ENCODE results near the gene CDK5R1. TPM values are rescaled to one million over a fixed set of nuclear protein-coding genes. Genes with fewer than 3 reads are reported as not detected.

The CDK5R1 gene
- polyA plus RNA-seq, 3 donors = 0.44 to 1.0 (median 0.48) TPM

GRCh38 chr17:32495359-32496231 is 8.8 kb downstream of the CDK5R1 start:
- WGBS (ENCODE audit: insufficient coverage) = 69% methylated on average over 40 of the region's 45 CpGs
- H3K4me2 ChIP-seq (replicated peaks; ENCODE audit: extremely low read depth, low read length, poor library complexity, severe bottlenecking) = peak overlapping the region; percentile 69
- H2AFZ ChIP-seq (ENCODE audit: insufficient read depth, low read depth, low read length, poor library complexity, severe bottlenecking) = peak overlapping the region; percentile 62
- peak in 1 of 3 donors; percentile 40 for DNase-seq
- Mint-ChIP-seq H3K9me3 (peaks cover 0 to 4% (median 0%) of the 10 kb centered on the region in 7 donors), H3K36me3 (peaks cover 5 to 7% of the 10 kb centered on the region in 2 donors), H3K4me1 (peaks cover 66% of the 10 kb centered on the region), H3K27me3 (ENCODE audit: low read depth in 3 of 3) (peaks cover 0 to 6% (median 2%) of the 10 kb centered on the region in 3 donors), H3K27ac (peak overlapping the region in 2 of 7 donors; percentile 8 to 46), H3K4me3 (peak overlapping the region; percentile 59 to 64)
- H3K27me3 ChIP-seq (ENCODE audit: control insufficient read depth in 2 of 2, insufficient read depth in 2 of 2, low read length in 2 of 2) = no peaks in the 10 kb centered on the region
- no peak for TF ChIP-seq CTCF (IDR thresholded peaks at IDR 0.05)
- no peaks in the 10 kb centered on the region for H3K9me3 ChIP-seq (replicated peaks in 1 of 2; ENCODE audit: control insufficient read depth in 1 of 2, insufficient read depth in 1 of 2, low read length in 2 of 2)
- H3K9ac ChIP-seq (ENCODE audit: insufficient read depth, low read length, poor library complexity, severe bottlenecking) = peak overlapping the region; percentile 47
- intact Hi-C loops (cut with micrococcal nuclease) = no loop called here
- H4K20me1 ChIP-seq (ENCODE audit: insufficient read depth, low read length) = no peaks in the 10 kb centered on the region
- H3K4me1 ChIP-seq (ENCODE audit: control insufficient read depth in 1 of 2, insufficient read depth in 2 of 2, low read length in 2 of 2) = peaks cover 59 to 67% of the 10 kb centered on the region in 2 donors
- peak overlapping the region in 1 of 3 experiments; percentile 68 for H3K4me3 ChIP-seq (replicated peaks in 1 of 3; ENCODE audit: low read depth in 2 of 3, low read length in 3 of 3)
- H3K36me3 ChIP-seq (replicated peaks in 1 of 2; ENCODE audit: control insufficient read depth in 1 of 2, insufficient read depth in 2 of 2, low read length in 2 of 2) = no peaks in the 10 kb centered on the region
- peak overlapping the region; percentile 18 to 77 for H3K27ac ChIP-seq (ENCODE audit: low read depth in 1 of 2, low read length in 2 of 2)
- peaks cover 5% of the 10 kb centered on the region for H3K79me2 ChIP-seq (ENCODE audit: insufficient read depth, low read length)

DNA sequence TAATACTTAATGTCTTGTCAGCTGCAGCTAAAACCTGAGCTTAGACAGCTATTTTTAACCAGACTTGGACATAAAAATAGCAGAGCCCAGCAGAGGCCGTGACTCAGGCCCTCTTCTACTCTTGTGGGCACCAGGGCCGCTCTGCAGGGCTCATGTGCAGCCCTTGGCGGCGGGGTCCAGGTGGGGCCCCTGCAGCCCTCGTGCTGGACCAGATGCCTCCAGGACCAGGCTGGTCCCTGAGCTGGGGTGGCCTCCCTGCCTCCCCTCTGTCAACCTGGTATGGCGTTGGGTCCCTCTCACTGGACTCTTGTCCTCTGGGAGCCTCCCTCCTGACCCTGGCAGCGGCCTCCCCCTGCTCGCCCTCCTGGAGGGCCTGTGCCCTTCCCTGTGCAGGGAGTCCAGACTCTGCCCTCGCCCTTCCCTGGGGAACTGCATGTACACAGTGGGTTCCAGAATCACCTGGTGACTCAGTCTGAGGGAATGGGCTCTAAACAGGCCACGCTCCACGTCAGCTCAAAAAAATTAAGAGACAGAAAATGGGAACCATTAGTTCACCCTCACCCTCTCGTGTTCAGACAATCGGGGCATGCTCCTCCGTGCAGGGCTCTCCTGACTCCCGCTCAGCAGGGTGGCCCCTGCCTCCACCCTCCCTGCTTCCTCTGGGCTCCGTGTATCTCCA is 9.7 kb downstream of the CDK5R1 start:
- Mint-ChIP-seq H3K4me1 (peaks cover 60% of the 10 kb centered on the region), H3K9me3 (peaks cover 0 to 4% (median 0%) of the 10 kb centered on the region in 7 donors), H3K36me3 (peaks cover 7 to 8% of the 10 kb centered on the region in 2 donors), H3K27me3 (ENCODE audit: low read depth in 3 of 3) (peaks cover 0 to 6% (median 2%) of the 10 kb centered on the region in 3 donors), H3K27ac (no peak overlapping the region), H3K4me3 (peak overlapping the region; percentile 7 to 43)
- Histone ChIP-seq H3K27me3 (ENCODE audit: control insufficient read depth in 2 of 2, insufficient read depth in 2 of 2, low read length in 2 of 2) (no peaks in the 10 kb centered on the region), H3K9ac (ENCODE audit: insufficient read depth, low read length, poor library complexity, severe bottlenecking) (no peak overlapping the region), H3K9me3 (replicated peaks in 1 of 2; ENCODE audit: control insufficient read depth in 1 of 2, insufficient read depth in 1 of 2, low read length in 2 of 2) (no peaks in the 10 kb centered on the region), H4K20me1 (ENCODE audit: insufficient read depth, low read length) (no peaks in the 10 kb centered on the region), H3K4me2 (replicated peaks; ENCODE audit: extremely low read depth, low read length, poor library complexity, severe bottlenecking) (peak overlapping the region; percentile 69), H3K4me1 (ENCODE audit: control insufficient read depth in 1 of 2, insufficient read depth in 2 of 2, low read length in 2 of 2) (peaks cover 54 to 63% of the 10 kb centered on the region in 2 donors), H3K4me3 (replicated peaks in 1 of 3; ENCODE audit: low read depth in 2 of 3, low read length in 3 of 3) (no peak overlapping the region), H2AFZ (ENCODE audit: insufficient read depth, low read depth, low read length, poor library complexity, severe bottlenecking) (no peak overlapping the region), H3K79me2 (ENCODE audit: insufficient read depth, low read length) (peaks cover 1% of the 10 kb centered on the region), H3K36me3 (replicated peaks in 1 of 2; ENCODE audit: control insufficient read depth in 1 of 2, insufficient read depth in 2 of 2, low read length in 2 of 2) (no peaks in the 10 kb centered on the region), H3K27ac (ENCODE audit: low read depth in 1 of 2, low read length in 2 of 2) (no peak overlapping the region)
- DNase-seq = no peak
- 92% methylated on average over 13 of the region's 16 CpGs for WGBS (ENCODE audit: insufficient coverage)
- no peak for TF ChIP-seq CTCF (IDR thresholded peaks at IDR 0.05)
- intact Hi-C loops (cut with micrococcal nuclease) = no loop called here

Data from CD14-positive monocyte (primary cell).